Osteoblast (primary cell): ENCODE data around the gene OR6A2. TPM values are rescaled to one million over a fixed set of nuclear protein-coding genes. Genes with fewer than 3 reads are reported as not detected.

Experiments
- DNase-seq: peaks from one replicate; pipeline ENCODE4 v3.0.0; 2011; ENCODE audit warnings: low spot score, mixed read lengths; ENCODE audit not compliant: insufficient read length; ENCODE audit errors: missing footprints
- H2AFZ ChIP-seq: 2 replicates; pipeline ENCODE4 v1.6.0; 2011; ENCODE audit warnings: mild to moderate bottlenecking, low read length
- H3K27ac ChIP-seq: 2 replicates; pipeline ENCODE4 v1.5.1; 2011; ENCODE audit warnings: mild to moderate bottlenecking, low read depth, low read length, moderate library complexity
- H3K27me3 ChIP-seq: 2 replicates; pipeline ENCODE4 v1.6.0; 2012; ENCODE audit warnings: mild to moderate bottlenecking, control low read depth, inconsistent platforms, low read length, moderate library complexity; ENCODE audit not compliant: insufficient read depth
- H3K36me3 ChIP-seq: 2 replicates; pipeline ENCODE4 v1.5.1; 2011; ENCODE audit warnings: mild to moderate bottlenecking, low read length, control low read depth, moderate library complexity; ENCODE audit not compliant: insufficient read depth
- H3K4me1 ChIP-seq: 2 replicates; pipeline ENCODE4 v1.5.1; 2011; ENCODE audit warnings: mild to moderate bottlenecking, low read length, control low read depth, moderate library complexity; ENCODE audit not compliant: insufficient read depth
- H3K4me2 ChIP-seq: 2 replicates; pipeline ENCODE4 v1.6.0; 2011; ENCODE audit warnings: mild to moderate bottlenecking, low read length; ENCODE audit not compliant: insufficient read depth
- H3K4me3 ChIP-seq: fragments of 200-600 bp; sonication (generic); 3 replicates; pipeline ENCODE4 v1.5.1; 2012; ENCODE audit warnings: mild to moderate bottlenecking, low read length, inconsistent platforms; ENCODE audit not compliant: insufficient read depth
- H3K79me2 ChIP-seq: 2 replicates; pipeline ENCODE4 v1.6.0; 2012; ENCODE audit warnings: mild to moderate bottlenecking, low read length, control low read depth, inconsistent platforms; ENCODE audit not compliant: insufficient read depth
- H3K9me3 ChIP-seq: 2 replicates; pipeline ENCODE4 v1.5.1; 2011; ENCODE audit warnings: low read depth, low read length, control low read depth
- H4K20me1 ChIP-seq: 2 replicates; pipeline ENCODE4 v1.6.0; 2012; ENCODE audit warnings: mild to moderate bottlenecking, low read length, control low read depth; ENCODE audit not compliant: insufficient read depth
- total RNA-seq: library from RNA; depleted of rRNA; stranded (reverse); fragments of >200 nt; gene quantifications from 2 replicates; pipeline ENCODE4 v1.2.3, GENCODE V29; 2012
- TF ChIP-seq, protein P1 (sequence below): IDR thresholded peaks from 2 replicates; pipeline ENCODE4 v1.5.1; 2011; ENCODE audit warnings: mild to moderate bottlenecking, low read depth, low read length, moderate library complexity; ENCODE audit errors: extremely low read depth

OR6A2 gene
- total RNA-seq, 1 donor, result 0.36 TPM

DNA sequence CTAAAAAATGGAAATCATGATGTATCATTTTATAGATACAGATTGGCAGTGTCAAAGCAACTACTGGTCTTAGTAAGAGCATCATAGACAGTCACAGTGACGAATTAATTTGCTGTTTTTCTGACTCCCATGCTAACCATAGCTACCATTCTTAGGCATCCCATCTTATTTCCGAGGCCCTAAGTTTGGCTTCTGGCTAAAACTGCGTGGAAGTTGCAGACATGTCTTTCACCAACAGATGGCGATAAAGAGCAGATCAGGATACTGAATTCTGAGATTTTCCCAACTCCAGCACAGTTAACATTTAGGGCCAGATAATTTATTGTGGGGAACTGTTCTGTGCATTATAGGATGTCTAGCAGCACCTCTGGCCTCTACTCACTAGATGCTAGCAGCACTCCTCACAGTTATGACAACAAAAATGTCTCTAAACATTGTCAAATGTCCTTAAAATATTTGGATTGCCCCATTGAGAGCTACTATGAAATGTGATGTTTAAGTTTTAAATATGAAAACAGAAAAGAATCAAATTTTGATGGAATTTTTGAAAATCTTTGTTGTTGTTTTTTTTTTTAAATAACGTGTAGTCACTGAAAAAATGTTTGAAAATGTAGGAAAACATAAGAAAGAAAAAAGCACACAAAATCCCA lies 44.1 kb downstream of the OR6A2 start:
- H4K20me1 ChIP-seq, result no peaks in the 10 kb centered on the region
- no peaks in the 10 kb centered on the region for H3K4me1 ChIP-seq
- no peak overlapping the region for H2AFZ ChIP-seq
- H3K36me3 ChIP-seq, result no peaks in the 10 kb centered on the region
- no peaks in the 10 kb centered on the region for H3K27me3 ChIP-seq
- no peak overlapping the region for H3K4me2 ChIP-seq
- no peak overlapping the region for H3K4me3 ChIP-seq
- H3K79me2 ChIP-seq, result no peaks in the 10 kb centered on the region
- no peak overlapping the region for H3K27ac ChIP-seq
- H3K9me3 ChIP-seq, result no peaks in the 10 kb centered on the region
- DNase-seq, result peak; percentile 76
- TF ChIP-seq, protein P1, sequence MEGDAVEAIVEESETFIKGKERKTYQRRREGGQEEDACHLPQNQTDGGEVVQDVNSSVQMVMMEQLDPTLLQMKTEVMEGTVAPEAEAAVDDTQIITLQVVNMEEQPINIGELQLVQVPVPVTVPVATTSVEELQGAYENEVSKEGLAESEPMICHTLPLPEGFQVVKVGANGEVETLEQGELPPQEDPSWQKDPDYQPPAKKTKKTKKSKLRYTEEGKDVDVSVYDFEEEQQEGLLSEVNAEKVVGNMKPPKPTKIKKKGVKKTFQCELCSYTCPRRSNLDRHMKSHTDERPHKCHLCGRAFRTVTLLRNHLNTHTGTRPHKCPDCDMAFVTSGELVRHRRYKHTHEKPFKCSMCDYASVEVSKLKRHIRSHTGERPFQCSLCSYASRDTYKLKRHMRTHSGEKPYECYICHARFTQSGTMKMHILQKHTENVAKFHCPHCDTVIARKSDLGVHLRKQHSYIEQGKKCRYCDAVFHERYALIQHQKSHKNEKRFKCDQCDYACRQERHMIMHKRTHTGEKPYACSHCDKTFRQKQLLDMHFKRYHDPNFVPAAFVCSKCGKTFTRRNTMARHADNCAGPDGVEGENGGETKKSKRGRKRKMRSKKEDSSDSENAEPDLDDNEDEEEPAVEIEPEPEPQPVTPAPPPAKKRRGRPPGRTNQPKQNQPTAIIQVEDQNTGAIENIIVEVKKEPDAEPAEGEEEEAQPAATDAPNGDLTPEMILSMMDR, result peak; percentile 87

DNA sequence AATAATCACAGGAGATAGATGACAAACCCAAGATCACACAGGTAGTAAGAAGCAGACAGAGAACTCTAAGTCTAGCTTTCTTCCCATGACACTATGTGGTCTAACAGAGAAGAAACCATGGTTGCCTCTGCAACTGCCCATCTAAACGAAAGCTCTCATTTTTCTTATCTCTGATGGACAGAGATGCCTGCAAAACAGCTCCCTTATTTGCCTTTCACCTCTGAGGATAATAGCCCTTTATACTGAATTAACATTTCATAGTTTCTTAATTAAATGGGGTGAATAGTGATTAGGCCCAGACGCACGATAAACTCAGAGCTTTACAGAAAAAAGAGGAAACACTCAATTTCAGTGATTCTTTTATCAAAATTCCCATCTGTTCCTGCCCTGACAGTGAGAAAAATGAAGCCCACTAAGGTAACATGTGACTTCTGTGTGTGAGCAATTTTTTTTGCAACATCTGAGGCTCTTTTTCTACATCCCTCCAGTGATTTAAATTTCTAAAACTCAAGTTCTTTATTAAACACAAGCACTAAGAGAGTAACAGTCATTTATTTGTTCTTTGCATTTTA lies 52.3 kb downstream of the OR6A2 start:
- TF ChIP-seq, protein P1, result no peak
- H3K36me3 ChIP-seq, result no peaks in the 10 kb centered on the region
- H2AFZ ChIP-seq, result no peak overlapping the region
- H3K79me2 ChIP-seq, result no peaks in the 10 kb centered on the region
- H4K20me1 ChIP-seq, result no peaks in the 10 kb centered on the region
- no peak overlapping the region for H3K4me3 ChIP-seq
- DNase-seq, result no peak
- H3K27ac ChIP-seq, result no peak overlapping the region
- no peak overlapping the region for H3K4me2 ChIP-seq
- no peaks in the 10 kb centered on the region for H3K4me1 ChIP-seq
- no peaks in the 10 kb centered on the region for H3K9me3 ChIP-seq
- peaks cover 4% of the 10 kb centered on the region for H3K27me3 ChIP-seq

DNA sequence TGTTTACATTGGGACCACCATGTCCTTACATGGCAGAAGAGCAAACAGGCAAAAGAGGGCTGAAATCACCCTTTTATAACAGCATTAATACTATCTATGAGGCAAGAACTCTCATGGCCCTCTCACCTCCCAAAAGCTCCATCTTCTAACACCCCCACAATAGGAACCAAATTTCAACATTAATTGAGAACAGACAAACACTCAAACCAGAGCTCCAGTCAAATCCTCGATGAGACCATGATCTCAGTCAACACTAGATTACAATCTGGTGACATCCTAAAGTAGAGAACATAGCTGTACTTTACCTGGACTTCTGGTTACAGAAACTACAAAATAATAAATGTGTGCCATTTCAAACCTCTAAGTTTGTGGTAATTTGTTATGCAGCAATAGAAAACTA lies 52.9 kb downstream of the OR6A2 start:
- Histone ChIP-seq H3K4me1 (no peaks in the 10 kb centered on the region), H3K27ac (no peak overlapping the region), H4K20me1 (no peaks in the 10 kb centered on the region), H3K9me3 (no peaks in the 10 kb centered on the region), H3K36me3 (no peaks in the 10 kb centered on the region), H3K79me2 (no peaks in the 10 kb centered on the region), H3K4me2 (peak overlapping the region; percentile 41), H3K4me3 (no peak overlapping the region), H3K27me3 (peaks cover 4% of the 10 kb centered on the region), H2AFZ (peak overlapping the region; percentile 40)
- no peak for DNase-seq
- TF ChIP-seq, protein P1, result no peak

DNA sequence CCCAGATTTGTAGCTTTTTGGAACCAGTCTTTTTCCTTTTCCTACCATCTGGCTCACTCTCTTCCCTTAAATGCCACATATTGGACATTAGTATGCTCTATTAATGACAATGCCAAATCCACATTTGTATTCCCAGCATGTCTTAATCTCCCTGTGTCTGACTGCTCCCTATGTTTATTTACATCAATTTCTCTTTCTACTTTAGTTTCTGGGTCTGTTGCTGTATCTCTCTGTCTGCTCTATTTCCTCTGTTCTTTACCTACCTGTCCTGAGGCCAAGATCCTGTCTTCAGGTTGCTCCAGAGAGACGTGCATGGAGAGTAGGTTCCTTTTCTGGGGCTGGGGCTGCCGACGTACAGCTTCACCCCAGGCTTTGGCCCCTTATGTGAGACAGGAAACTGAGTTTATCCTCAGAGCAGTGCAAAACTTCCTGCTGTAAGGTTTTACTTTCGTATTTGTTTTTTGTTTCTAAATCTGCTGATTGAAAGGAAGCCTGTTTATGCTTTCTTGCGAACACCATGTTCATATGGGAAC lies 53.3 kb downstream of the OR6A2 start:
- peak overlapping the region; percentile 41 for H3K4me2 ChIP-seq
- no peak overlapping the region for H3K4me3 ChIP-seq
- TF ChIP-seq, protein P1, result no peak
- H3K36me3 ChIP-seq, result no peaks in the 10 kb centered on the region
- no peak for DNase-seq
- H3K27ac ChIP-seq, result no peak overlapping the region
- no peaks in the 10 kb centered on the region for H4K20me1 ChIP-seq
- H3K9me3 ChIP-seq, result no peaks in the 10 kb centered on the region
- peak overlapping the region; percentile 40 for H2AFZ ChIP-seq
- no peaks in the 10 kb centered on the region for H3K79me2 ChIP-seq
- H3K4me1 ChIP-seq, result no peaks in the 10 kb centered on the region
- H3K27me3 ChIP-seq, result peaks cover 4% of the 10 kb centered on the region
